GM18526 (cell line): ENCODE data around the gene THRB.

Experiments
- POLR2A ChIP-seq: IDR thresholded peaks from 3 replicates; pipeline ENCODE4 v1.6.1; 2011; ENCODE audit not compliant: insufficient read length; ENCODE audit errors: extremely low read depth

THRB gene

GRCh38 chr3:24072193-24072592, 422.5 kb downstream of the THRB start:
- no peak for TF ChIP-seq POLR2A

- TF ChIP-seq POLR2A: no peak
These were observed 425.6 kb downstream of the THRB start for GRCh38 chr3:24069045-24069444.

- TF ChIP-seq POLR2A: no peak
These were observed 427.2 kb downstream of the THRB start for GRCh38 chr3:24067483-24067882.
